Measurements from ENCODE around the gene FLNC.

FLNC gene

DNA sequence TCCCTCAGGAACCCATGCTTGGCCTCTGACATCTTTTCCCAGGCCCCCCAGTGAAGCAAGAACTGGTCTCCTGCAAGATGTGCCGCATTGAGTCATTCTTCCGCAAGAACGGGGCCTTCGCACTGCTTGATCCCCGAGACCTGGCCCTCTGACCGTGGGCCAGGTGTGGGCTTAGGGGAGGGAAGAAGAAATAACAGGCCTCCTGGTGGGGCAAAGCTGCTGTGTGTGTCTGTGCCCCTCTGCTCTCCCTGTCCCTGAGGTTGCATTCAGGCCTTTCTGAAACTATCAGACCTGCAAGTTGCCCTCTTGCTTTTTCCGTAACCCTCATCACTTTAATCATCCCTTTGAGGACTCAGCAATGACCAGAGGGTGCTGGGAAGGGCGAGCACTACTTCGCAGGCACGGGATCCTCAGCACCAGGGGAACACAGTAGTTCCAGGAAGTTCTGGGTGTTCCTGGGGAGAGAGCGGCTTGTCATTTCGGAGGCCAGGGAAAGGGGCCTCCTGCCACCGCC, 38.5 kb downstream of the FLNC start:
- TF ChIP-seq, protein P1, sequence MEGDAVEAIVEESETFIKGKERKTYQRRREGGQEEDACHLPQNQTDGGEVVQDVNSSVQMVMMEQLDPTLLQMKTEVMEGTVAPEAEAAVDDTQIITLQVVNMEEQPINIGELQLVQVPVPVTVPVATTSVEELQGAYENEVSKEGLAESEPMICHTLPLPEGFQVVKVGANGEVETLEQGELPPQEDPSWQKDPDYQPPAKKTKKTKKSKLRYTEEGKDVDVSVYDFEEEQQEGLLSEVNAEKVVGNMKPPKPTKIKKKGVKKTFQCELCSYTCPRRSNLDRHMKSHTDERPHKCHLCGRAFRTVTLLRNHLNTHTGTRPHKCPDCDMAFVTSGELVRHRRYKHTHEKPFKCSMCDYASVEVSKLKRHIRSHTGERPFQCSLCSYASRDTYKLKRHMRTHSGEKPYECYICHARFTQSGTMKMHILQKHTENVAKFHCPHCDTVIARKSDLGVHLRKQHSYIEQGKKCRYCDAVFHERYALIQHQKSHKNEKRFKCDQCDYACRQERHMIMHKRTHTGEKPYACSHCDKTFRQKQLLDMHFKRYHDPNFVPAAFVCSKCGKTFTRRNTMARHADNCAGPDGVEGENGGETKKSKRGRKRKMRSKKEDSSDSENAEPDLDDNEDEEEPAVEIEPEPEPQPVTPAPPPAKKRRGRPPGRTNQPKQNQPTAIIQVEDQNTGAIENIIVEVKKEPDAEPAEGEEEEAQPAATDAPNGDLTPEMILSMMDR (IDR thresholded peaks at IDR 0.05; ENCODE audit: unreplicated experiment in 3 of 3): no peak

GRCh38 chr7:128869138-128869943, 39.1 kb downstream of the FLNC start:
- peaks cover 18% of the 10 kb centered on the region for H3K36me3 Mint-ChIP-seq (ENCODE audit: low read depth)
- H3K27ac Mint-ChIP-seq: no peak overlapping the region
- H3K9me3 Mint-ChIP-seq: no peaks in the 10 kb centered on the region
- peaks cover 29% of the 10 kb centered on the region for H3K27me3 Mint-ChIP-seq (ENCODE audit: low read depth)
- TF ChIP-seq, protein P1 (IDR thresholded peaks at IDR 0.05; ENCODE audit: unreplicated experiment in 3 of 3): peak in 1 of 3 experiments; percentile 9
- H3K4me3 Mint-ChIP-seq: peak overlapping the region in 2 of 3 experiments; percentile 68 to 74
- H3K4me1 Mint-ChIP-seq: peaks cover 42% of the 10 kb centered on the region

More for the DNA sequence above, 38.5 kb downstream of the FLNC start:
- Mint-ChIP-seq H3K27me3 (ENCODE audit: low read depth) (peaks cover 29% of the 10 kb centered on the region), H3K9me3 (no peaks in the 10 kb centered on the region), H3K4me3 (peak overlapping the region; percentile 61 to 74 (median 68)), H3K4me1 (peaks cover 44% of the 10 kb centered on the region), H3K27ac (no peak overlapping the region), H3K36me3 (ENCODE audit: low read depth) (peaks cover 18% of the 10 kb centered on the region)

DNA sequence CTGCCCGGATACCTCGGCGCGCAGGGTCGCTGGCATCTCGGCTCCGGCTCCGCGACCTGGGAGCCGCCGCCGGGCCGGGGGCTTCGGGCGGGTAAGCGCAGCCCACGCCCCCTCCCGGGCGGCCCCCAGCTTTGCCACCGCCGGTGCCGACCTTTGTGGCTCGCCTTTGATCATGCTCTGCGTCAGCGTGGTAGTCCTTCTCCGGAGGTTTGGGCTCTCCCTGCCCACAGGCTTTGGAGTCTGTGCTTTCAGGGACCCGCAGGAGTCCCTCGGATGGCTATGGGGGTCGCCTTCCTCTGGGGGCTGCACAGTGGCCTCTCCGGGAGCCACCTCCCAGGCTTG, 39.7 kb downstream of the FLNC start:
- no peaks in the 10 kb centered on the region for H3K9me3 Mint-ChIP-seq
- H3K27me3 Mint-ChIP-seq (ENCODE audit: low read depth): peaks cover 29% of the 10 kb centered on the region
- H3K36me3 Mint-ChIP-seq (ENCODE audit: low read depth): peaks cover 14% of the 10 kb centered on the region
- peaks cover 42% of the 10 kb centered on the region for H3K4me1 Mint-ChIP-seq
- TF ChIP-seq, protein P1 (IDR thresholded peaks at IDR 0.05; ENCODE audit: unreplicated experiment in 3 of 3): no peak
- peak overlapping the region; percentile 77 to 83 (median 78) for H3K4me3 Mint-ChIP-seq
- H3K27ac Mint-ChIP-seq: no peak overlapping the region

- H3K4me3 Mint-ChIP-seq: peak overlapping the region; percentile 27 to 65 (median 63)
- peaks cover 29% of the 10 kb centered on the region for H3K27me3 Mint-ChIP-seq (ENCODE audit: low read depth)
- H3K27ac Mint-ChIP-seq: no peak overlapping the region
- TF ChIP-seq, protein P1 (IDR thresholded peaks at IDR 0.05; ENCODE audit: unreplicated experiment in 3 of 3): no peak
- H3K4me1 Mint-ChIP-seq: peaks cover 34% of the 10 kb centered on the region
- peaks cover 4% of the 10 kb centered on the region for H3K36me3 Mint-ChIP-seq (ENCODE audit: low read depth)
- no peaks in the 10 kb centered on the region for H3K9me3 Mint-ChIP-seq
Observed at GRCh38 chr7:128871050-128871449, 40.8 kb downstream of the FLNC start.

- peaks cover 29% of the 10 kb centered on the region for H3K27me3 Mint-ChIP-seq (ENCODE audit: low read depth)
- H3K4me1 Mint-ChIP-seq: peaks cover 26% of the 10 kb centered on the region
- TF ChIP-seq, protein P1 (IDR thresholded peaks at IDR 0.05; ENCODE audit: unreplicated experiment in 3 of 3): no peak
- no peak overlapping the region for H3K4me3 Mint-ChIP-seq
- H3K27ac Mint-ChIP-seq: no peak overlapping the region
- H3K36me3 Mint-ChIP-seq (ENCODE audit: low read depth): no peaks in the 10 kb centered on the region
- H3K9me3 Mint-ChIP-seq: no peaks in the 10 kb centered on the region
Observed at GRCh38 chr7:128872394-128872824, 42.2 kb downstream of the FLNC start.
